SK-N-SH (cell line): ENCODE results near the gene SULT1C2. TPM values are rescaled to one million over a fixed set of nuclear protein-coding genes. Genes with fewer than 3 reads are reported as not detected.

Source experiments
- CTCF ChIA-PET: fragments of 300-600, 350-600 bp; formaldehyde crosslinking; extraction: SDS; loops from one replicate; lab custom pipeline; 2021; lab: Yijun Ruan, JAX
- POLR2A ChIA-PET: fragments of 350-600 bp; sonication (Branson Sonifier 250); formaldehyde crosslinking; extraction: SDS; loops from one replicate; lab custom pipeline; 2020; ENCODE audit warnings: antibody characterized with exemption, inconsistent platforms; lab: Yijun Ruan, JAX
- DNase-seq: peaks from one replicate; pipeline ENCODE4 v3.0.0; 2012
- H2AFZ ChIP-seq: fragments of 200-600 bp; sonication (generic); 2 replicates; pipeline ENCODE4 v1.8.1; 2016; ENCODE audit warnings: antibody characterized with exemption, mild to moderate bottlenecking, low read depth
- H3F3A ChIP-seq: fragments of 200-600 bp; sonication (generic); replicated peaks from 2 replicates; pipeline ENCODE3; 2016; ENCODE audit warnings: antibody characterized with exemption, mild to moderate bottlenecking; ENCODE audit not compliant: insufficient read depth
- H3K27ac ChIP-seq, 2 experiments: fragments of 200-500 bp in 1 of 2; fragments of 200-600 bp in 1 of 2; sonication (Bioruptor generic) in 1 of 2; sonication (generic), shearing (Covaris generic) in 1 of 2; 2 replicates each; pipeline versions ENCODE4 v1.5.1 to v1.6.1; 2014 to 2016; ENCODE audit warnings: low read depth in 2 of 2, inconsistent platforms in 1 of 2, low read length in 1 of 2, mild to moderate bottlenecking in 1 of 2, mixed read lengths in 1 of 2
- H3K27me3 ChIP-seq: fragments of 200-600 bp; sonication (generic), shearing (Covaris generic); 2 replicates; pipeline ENCODE4 v1.6.1; 2016; ENCODE audit warnings: mixed run types; ENCODE audit not compliant: insufficient read depth
- H3K36me3 ChIP-seq, 2 experiments: fragments of 200-500 bp in 1 of 2; fragments of 200-600 bp in 1 of 2; sonication (Bioruptor generic) in 1 of 2; sonication (generic) in 1 of 2; replicated peaks in 1 of 2; 2 replicates each; pipeline versions ENCODE3 to v1.5.1; 2014 to 2016; ENCODE audit warnings: low read length in 1 of 2, mild to moderate bottlenecking in 1 of 2; ENCODE audit not compliant: insufficient read depth in 2 of 2, control insufficient read depth in 1 of 2
- H3K4me1 ChIP-seq, 2 experiments: fragments of 200-500 bp in 1 of 2; fragments of 200-600 bp in 1 of 2; sonication (Bioruptor generic) in 1 of 2; sonication (generic), shearing (Covaris generic) in 1 of 2; 2 replicates each; pipeline versions ENCODE4 v1.5.1 to v1.6.1; 2014 to 2016; ENCODE audit warnings: low read depth in 1 of 2, low read length in 1 of 2, mixed run types in 1 of 2; ENCODE audit not compliant: insufficient read depth in 2 of 2, control insufficient read depth in 1 of 2
- H3K4me2 ChIP-seq: fragments of 200-600 bp; sonication (generic), shearing (Covaris generic); 2 replicates; pipeline ENCODE4 v1.6.1; 2017; ENCODE audit warnings: mixed run types
- H3K4me3 ChIP-seq, 2 experiments: fragments of 200-500 bp in 1 of 2; fragments of 200-600 bp in 1 of 2; sonication (Bioruptor generic) in 1 of 2; sonication (generic), shearing (Covaris generic) in 1 of 2; 2 replicates each; pipeline versions ENCODE4 v1.5.1 to v1.8.1; 2014 to 2016; ENCODE audit warnings: low read depth in 2 of 2, inconsistent platforms in 1 of 2, low read length in 1 of 2, mild to moderate bottlenecking in 1 of 2, mixed read lengths in 1 of 2, moderate library complexity in 1 of 2
- H3K79me2 ChIP-seq: fragments of 200-600 bp; sonication (generic); 2 replicates; pipeline ENCODE4 v1.8.1; 2017; ENCODE audit warnings: mild to moderate bottlenecking; ENCODE audit not compliant: insufficient read depth
- H3K9ac ChIP-seq: fragments of 200-600 bp; sonication (generic); 2 replicates; pipeline ENCODE4 v1.6.1; 2017; ENCODE audit warnings: mixed run types
- H3K9me2 ChIP-seq: fragments of 200-600 bp; sonication (generic); 2 replicates; pipeline ENCODE4 v1.6.1; 2017; ENCODE audit warnings: mixed run types
- H3K9me3 ChIP-seq: fragments of 200-600 bp; sonication (generic); 2 replicates; pipeline ENCODE4 v1.6.1; 2017; ENCODE audit warnings: mixed run types, mild to moderate bottlenecking, moderate library complexity
- H4K20me1 ChIP-seq: fragments of 200-600 bp; sonication (generic); 2 replicates; pipeline ENCODE4 v1.6.1; 2017; ENCODE audit warnings: mild to moderate bottlenecking, mixed run types; ENCODE audit not compliant: insufficient read depth
- ELF1 ChIP-seq: IDR thresholded peaks from 2 replicates; pipeline ENCODE4 v1.4.0; 2012
- EP300 ChIP-seq, 2 experiments: IDR thresholded peaks; 2 replicates each; pipeline versions ENCODE4 v1.4.0 to v1.6.1; 2012; ENCODE audit warnings: borderline replicate concordance in 1 of 2, low read depth in 1 of 2, low read length in 1 of 2
- EZH2phosphoT487 ChIP-seq: fragments of 200-600 bp; sonication (generic); IDR thresholded peaks from 2 replicates; pipeline ENCODE4 v1.6.1; 2017; ENCODE audit warnings: low read depth, mixed run types, mild to moderate bottlenecking, antibody characterized with exemption, moderate library complexity, borderline replicate concordance
- FOSL2 ChIP-seq: IDR thresholded peaks from 2 replicates; pipeline ENCODE4 v1.4.0; 2012; ENCODE audit warnings: low read depth, mild to moderate bottlenecking, moderate library complexity, borderline replicate concordance
- FOXJ3 ChIP-seq: sonication (generic); formaldehyde crosslinking; IDR thresholded peaks from 2 replicates; pipeline ENCODE4 v1.5.1; 2020; ENCODE audit warnings: mild to moderate bottlenecking, missing genetic modification reagents
- GATA2 ChIP-seq: sonication (generic); formaldehyde crosslinking; IDR thresholded peaks from 2 replicates; pipeline ENCODE4 v1.5.0; 2020; ENCODE audit warnings: mild to moderate bottlenecking, missing genetic modification reagents
- NFIC ChIP-seq: IDR thresholded peaks from 2 replicates; pipeline ENCODE4 v1.4.0; 2012; ENCODE audit warnings: borderline replicate concordance
- POLR2AphosphoS5 ChIP-seq: IDR thresholded peaks from 2 replicates; pipeline ENCODE4 v1.6.1; 2012; ENCODE audit warnings: low read depth, low read length
- RAD21 ChIP-seq: IDR thresholded peaks from 2 replicates; pipeline ENCODE4 v1.6.1; 2012; ENCODE audit warnings: mild to moderate bottlenecking, low read length
- RFX5 ChIP-seq: IDR thresholded peaks from 2 replicates; pipeline ENCODE4 v1.6.1; 2012; ENCODE audit warnings: mild to moderate bottlenecking, improper control_type of control experiment, low read length
- RXRA ChIP-seq: IDR thresholded peaks from 2 replicates; pipeline ENCODE4 v1.4.0; 2012; ENCODE audit warnings: low read depth, mild to moderate bottlenecking, borderline replicate concordance
- SIN3A ChIP-seq: IDR thresholded peaks from 2 replicates; pipeline ENCODE4 v1.6.1; 2012; ENCODE audit warnings: low read depth, mild to moderate bottlenecking, low read length, moderate library complexity, borderline replicate concordance
- TAF1 ChIP-seq: IDR thresholded peaks from 2 replicates; pipeline ENCODE4 v1.6.1; 2012; ENCODE audit warnings: low read depth, mild to moderate bottlenecking, low read length, moderate library complexity, borderline replicate concordance
- TEAD4 ChIP-seq: IDR thresholded peaks from 2 replicates; pipeline ENCODE4 v1.4.0; 2012; ENCODE audit warnings: mild to moderate bottlenecking, borderline replicate concordance; ENCODE audit not compliant: insufficient read depth
- WGBS: methylation state at CpG from one replicate; pipeline ENCODE4 v1.1.6; 2017; ENCODE audit warnings: low lambda C conversion rate; 5-methylcytosine and 5-hydroxymethylcytosine counted together
- polyA plus RNA-seq, 3 experiments: library from polyadenylated mRNA; depleted of rRNA; stranded (reverse); fragments of >200 nt; gene quantifications; 2 replicates each; pipeline ENCODE4 v1.2.3, GENCODE V29; 2012
- TF ChIP-seq, protein P1 (sequence below): IDR thresholded peaks from 2 replicates; pipeline ENCODE4 v1.4.0; 2012; ENCODE audit warnings: low read depth, borderline replicate concordance
- TF ChIP-seq, protein P2 (sequence below): IDR thresholded peaks from 2 replicates; pipeline ENCODE4 v1.4.0; 2012; ENCODE audit warnings: low read depth, borderline replicate concordance
- TF ChIP-seq, protein P3 (sequence below): IDR thresholded peaks from 2 replicates; pipeline ENCODE4 v1.6.1; 2012; ENCODE audit warnings: mild to moderate bottlenecking, low read depth, low read length, moderate library complexity
- TF ChIP-seq, protein P4 (sequence below): IDR thresholded peaks from 2 replicates; pipeline ENCODE4; 2012
- TF ChIP-seq, protein P5 (sequence below): fragments of 200-600 bp; sonication (generic); IDR thresholded peaks from 2 replicates; pipeline ENCODE4 v1.6.1; 2017; ENCODE audit warnings: antibody characterized with exemption, mild to moderate bottlenecking, moderate library complexity

SULT1C2 gene
- polyA plus RNA-seq, 1 of the 3 experiments (the other 2 are of a cell fraction) = not detected

DNA sequence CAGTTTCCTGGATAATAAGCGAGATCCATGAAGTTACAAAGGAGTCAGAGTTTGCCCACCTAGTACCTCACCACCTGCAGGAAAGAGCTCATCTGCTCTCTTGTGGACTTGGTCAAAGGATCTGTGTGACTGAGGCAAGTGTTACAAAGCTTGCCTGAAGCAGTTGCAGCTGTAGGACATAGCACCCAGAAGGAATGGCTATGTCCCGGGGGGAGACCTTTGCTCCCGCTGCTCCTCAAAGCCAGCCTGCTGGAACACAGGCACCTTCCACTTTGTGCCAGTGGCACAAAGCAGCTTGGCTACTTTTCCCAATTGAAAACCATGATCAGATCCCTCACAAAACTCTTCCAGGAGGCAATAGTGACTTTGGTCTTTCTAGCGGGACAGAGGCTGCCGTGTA is 3.1 kb upstream of the SULT1C2 start:
- no peaks in the 10 kb centered on the region for H3K79me2 ChIP-seq
- H4K20me1 ChIP-seq = no peaks in the 10 kb centered on the region
- H3K9me3 ChIP-seq = no peaks in the 10 kb centered on the region
- no peak overlapping the region for H3K27ac ChIP-seq
- TF ChIP-seq SIN3A (no peak), NFIC (no peak), EP300 (IDR thresholded peaks at IDR 0.05; ENCODE audit: borderline replicate concordance in 1 of 2, low read depth in 1 of 2, low read length in 1 of 2) (no peak), GATA2 (CRISPR knock-in tag) (no peak), EZH2phosphoT487 (no peak), FOXJ3 (CRISPR knock-in tag) (no peak), TEAD4 (no peak), ELF1 (no peak)
- TF ChIP-seq, protein P1, sequence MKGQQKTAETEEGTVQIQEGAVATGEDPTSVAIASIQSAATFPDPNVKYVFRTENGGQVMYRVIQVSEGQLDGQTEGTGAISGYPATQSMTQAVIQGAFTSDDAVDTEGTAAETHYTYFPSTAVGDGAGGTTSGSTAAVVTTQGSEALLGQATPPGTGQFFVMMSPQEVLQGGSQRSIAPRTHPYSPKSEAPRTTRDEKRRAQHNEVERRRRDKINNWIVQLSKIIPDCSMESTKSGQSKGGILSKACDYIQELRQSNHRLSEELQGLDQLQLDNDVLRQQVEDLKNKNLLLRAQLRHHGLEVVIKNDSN = no peak
- TF ChIP-seq, protein P2, sequence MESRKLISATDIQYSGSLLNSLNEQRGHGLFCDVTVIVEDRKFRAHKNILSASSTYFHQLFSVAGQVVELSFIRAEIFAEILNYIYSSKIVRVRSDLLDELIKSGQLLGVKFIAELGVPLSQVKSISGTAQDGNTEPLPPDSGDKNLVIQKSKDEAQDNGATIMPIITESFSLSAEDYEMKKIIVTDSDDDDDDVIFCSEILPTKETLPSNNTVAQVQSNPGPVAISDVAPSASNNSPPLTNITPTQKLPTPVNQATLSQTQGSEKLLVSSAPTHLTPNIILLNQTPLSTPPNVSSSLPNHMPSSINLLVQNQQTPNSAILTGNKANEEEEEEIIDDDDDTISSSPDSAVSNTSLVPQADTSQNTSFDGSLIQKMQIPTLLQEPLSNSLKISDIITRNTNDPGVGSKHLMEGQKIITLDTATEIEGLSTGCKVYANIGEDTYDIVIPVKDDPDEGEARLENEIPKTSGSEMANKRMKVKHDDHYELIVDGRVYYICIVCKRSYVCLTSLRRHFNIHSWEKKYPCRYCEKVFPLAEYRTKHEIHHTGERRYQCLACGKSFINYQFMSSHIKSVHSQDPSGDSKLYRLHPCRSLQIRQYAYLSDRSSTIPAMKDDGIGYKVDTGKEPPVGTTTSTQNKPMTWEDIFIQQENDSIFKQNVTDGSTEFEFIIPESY = no peak
- CTCF ChIA-PET = no interaction called here
- H3K4me1 ChIP-seq = no peaks in the 10 kb centered on the region
- no peaks in the 10 kb centered on the region for H3K9me2 ChIP-seq
- no peak overlapping the region for H3K9ac ChIP-seq
- 82% methylated on average over 5 of the region's 5 CpGs for WGBS
- H3F3A ChIP-seq = no peaks in the 10 kb centered on the region
- no peaks in the 10 kb centered on the region for H3K36me3 ChIP-seq
- no peak overlapping the region for H3K4me3 ChIP-seq
- no peak for DNase-seq
- POLR2A ChIA-PET = no interaction called here
- H2AFZ ChIP-seq = no peak overlapping the region
- H3K27me3 ChIP-seq = no peaks in the 10 kb centered on the region
- no peak overlapping the region for H3K4me2 ChIP-seq

DNA sequence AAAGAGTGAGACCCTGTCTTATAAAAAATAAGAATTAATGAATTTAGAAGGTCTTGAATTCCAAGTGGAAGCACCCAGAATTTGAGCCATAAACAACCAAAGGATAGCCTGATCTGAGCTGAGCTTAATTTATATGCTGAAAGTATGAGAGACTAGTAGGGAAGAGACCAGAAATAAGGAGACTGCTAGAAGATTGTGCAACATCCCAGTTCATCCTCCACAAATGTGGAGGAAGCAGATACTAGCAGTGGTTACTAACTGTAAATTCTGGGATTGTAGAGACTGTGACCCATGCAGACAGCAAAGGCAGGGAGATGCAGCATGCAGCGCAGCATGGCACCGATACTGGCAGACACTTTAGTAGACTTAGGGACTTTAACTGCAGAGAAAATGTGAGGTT is 1.5 kb upstream of the SULT1C2 start:
- no peaks in the 10 kb centered on the region for H3K27me3 ChIP-seq
- ChIA-PET CTCF (no interaction called here), POLR2A (no interaction called here)
- no peaks in the 10 kb centered on the region for H3K4me1 ChIP-seq
- no peak overlapping the region for H3K27ac ChIP-seq
- H3K36me3 ChIP-seq = no peaks in the 10 kb centered on the region
- no peaks in the 10 kb centered on the region for H3F3A ChIP-seq
- H3K9ac ChIP-seq = no peak overlapping the region
- no peak overlapping the region for H2AFZ ChIP-seq
- H3K9me2 ChIP-seq = no peaks in the 10 kb centered on the region
- no peaks in the 10 kb centered on the region for H4K20me1 ChIP-seq
- no peaks in the 10 kb centered on the region for H3K9me3 ChIP-seq
- no peak for DNase-seq
- 73% methylated on average over 2 of the region's 2 CpGs for WGBS
- H3K79me2 ChIP-seq = no peaks in the 10 kb centered on the region
- no peak overlapping the region for H3K4me3 ChIP-seq
- H3K4me2 ChIP-seq = no peak overlapping the region
- no peak for TF ChIP-seq RAD21
- no peak for TF ChIP-seq RFX5
- TF ChIP-seq, protein P3, sequence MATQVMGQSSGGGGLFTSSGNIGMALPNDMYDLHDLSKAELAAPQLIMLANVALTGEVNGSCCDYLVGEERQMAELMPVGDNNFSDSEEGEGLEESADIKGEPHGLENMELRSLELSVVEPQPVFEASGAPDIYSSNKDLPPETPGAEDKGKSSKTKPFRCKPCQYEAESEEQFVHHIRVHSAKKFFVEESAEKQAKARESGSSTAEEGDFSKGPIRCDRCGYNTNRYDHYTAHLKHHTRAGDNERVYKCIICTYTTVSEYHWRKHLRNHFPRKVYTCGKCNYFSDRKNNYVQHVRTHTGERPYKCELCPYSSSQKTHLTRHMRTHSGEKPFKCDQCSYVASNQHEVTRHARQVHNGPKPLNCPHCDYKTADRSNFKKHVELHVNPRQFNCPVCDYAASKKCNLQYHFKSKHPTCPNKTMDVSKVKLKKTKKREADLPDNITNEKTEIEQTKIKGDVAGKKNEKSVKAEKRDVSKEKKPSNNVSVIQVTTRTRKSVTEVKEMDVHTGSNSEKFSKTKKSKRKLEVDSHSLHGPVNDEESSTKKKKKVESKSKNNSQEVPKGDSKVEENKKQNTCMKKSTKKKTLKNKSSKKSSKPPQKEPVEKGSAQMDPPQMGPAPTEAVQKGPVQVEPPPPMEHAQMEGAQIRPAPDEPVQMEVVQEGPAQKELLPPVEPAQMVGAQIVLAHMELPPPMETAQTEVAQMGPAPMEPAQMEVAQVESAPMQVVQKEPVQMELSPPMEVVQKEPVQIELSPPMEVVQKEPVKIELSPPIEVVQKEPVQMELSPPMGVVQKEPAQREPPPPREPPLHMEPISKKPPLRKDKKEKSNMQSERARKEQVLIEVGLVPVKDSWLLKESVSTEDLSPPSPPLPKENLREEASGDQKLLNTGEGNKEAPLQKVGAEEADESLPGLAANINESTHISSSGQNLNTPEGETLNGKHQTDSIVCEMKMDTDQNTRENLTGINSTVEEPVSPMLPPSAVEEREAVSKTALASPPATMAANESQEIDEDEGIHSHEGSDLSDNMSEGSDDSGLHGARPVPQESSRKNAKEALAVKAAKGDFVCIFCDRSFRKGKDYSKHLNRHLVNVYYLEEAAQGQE = no peak
- TF ChIP-seq FOSL2 = no peak
- no peak for TF ChIP-seq TAF1
- TF ChIP-seq POLR2AphosphoS5 = no peak
- TF ChIP-seq, protein P4, sequence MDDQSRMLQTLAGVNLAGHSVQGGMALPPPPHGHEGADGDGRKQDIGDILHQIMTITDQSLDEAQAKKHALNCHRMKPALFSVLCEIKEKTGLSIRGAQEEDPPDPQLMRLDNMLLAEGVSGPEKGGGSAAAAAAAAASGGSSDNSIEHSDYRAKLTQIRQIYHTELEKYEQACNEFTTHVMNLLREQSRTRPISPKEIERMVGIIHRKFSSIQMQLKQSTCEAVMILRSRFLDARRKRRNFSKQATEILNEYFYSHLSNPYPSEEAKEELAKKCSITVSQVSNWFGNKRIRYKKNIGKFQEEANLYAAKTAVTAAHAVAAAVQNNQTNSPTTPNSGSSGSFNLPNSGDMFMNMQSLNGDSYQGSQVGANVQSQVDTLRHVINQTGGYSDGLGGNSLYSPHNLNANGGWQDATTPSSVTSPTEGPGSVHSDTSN = no peak
- no peak for TF ChIP-seq TEAD4
- TF ChIP-seq, protein P5, sequence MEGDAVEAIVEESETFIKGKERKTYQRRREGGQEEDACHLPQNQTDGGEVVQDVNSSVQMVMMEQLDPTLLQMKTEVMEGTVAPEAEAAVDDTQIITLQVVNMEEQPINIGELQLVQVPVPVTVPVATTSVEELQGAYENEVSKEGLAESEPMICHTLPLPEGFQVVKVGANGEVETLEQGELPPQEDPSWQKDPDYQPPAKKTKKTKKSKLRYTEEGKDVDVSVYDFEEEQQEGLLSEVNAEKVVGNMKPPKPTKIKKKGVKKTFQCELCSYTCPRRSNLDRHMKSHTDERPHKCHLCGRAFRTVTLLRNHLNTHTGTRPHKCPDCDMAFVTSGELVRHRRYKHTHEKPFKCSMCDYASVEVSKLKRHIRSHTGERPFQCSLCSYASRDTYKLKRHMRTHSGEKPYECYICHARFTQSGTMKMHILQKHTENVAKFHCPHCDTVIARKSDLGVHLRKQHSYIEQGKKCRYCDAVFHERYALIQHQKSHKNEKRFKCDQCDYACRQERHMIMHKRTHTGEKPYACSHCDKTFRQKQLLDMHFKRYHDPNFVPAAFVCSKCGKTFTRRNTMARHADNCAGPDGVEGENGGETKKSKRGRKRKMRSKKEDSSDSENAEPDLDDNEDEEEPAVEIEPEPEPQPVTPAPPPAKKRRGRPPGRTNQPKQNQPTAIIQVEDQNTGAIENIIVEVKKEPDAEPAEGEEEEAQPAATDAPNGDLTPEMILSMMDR = no peak
- TF ChIP-seq EZH2phosphoT487 = no peak
- no peak for TF ChIP-seq RXRA
